ENCODE measurements around the gene MDH1B. TPM values are rescaled to one million over a fixed set of nuclear protein-coding genes. Genes with fewer than 3 reads are reported as not detected.

Gene MDH1B
- total RNA-seq, 2 donors from 2014 or later: 1.0 to 3.0 TPM

- ATAC-seq (no peak), DNase-seq (no peak)
- no peaks in the 10 kb centered on the region for H3K9me3 ChIP-seq
- no peaks in the 10 kb centered on the region for H3K27me3 ChIP-seq
- 41 to 52% methylated on average over 2 of the region's 2 CpGs for WGBS, 2 donors
- H3K36me3 ChIP-seq (replicated peaks in 1 of 2; ENCODE audit: insufficient read depth in 1 of 2, low read depth in 2 of 2): no peaks in the 10 kb centered on the region
- intact Hi-C loops (cut with DNase I): no loop called here
- H3K4me3 ChIP-seq: no peak overlapping the region
- no peak for TF ChIP-seq POLR2A (IDR thresholded peaks at IDR 0.05)
- TF ChIP-seq CTCF (IDR thresholded peaks at IDR 0.05): no peak
- H3K4me1 ChIP-seq: no peaks in the 10 kb centered on the region
- no peak overlapping the region for H3K27ac ChIP-seq
These were observed 76.7 kb downstream of the MDH1B start for GRCh38 chr2:206688453-206688852.

Small RNA genes within 50 kb of the gene (microRNA-seq; reads per million reads assigned to microRNA genes)
- 0 reads per million in 2 donors for gene MIR3130-1 (ENCODE audit: borderline number of aligned reads in 2 of 2, borderline replicate concordance in 2 of 2)
- gene MIR3130-2 (ENCODE audit: borderline number of aligned reads in 2 of 2, borderline replicate concordance in 2 of 2): 0 reads per million in 2 donors

Small RNA genes within 50 kb of the gene (small RNA-seq; reads per million reads assigned to genes)
- gene MIR3130-2 (not detected), gene RF00019 (not detected)

Other genes starting within 250 kb of the MDH1B start
- not detected for gene FAM237A, start 122.8 kb downstream of the MDH1B start, total RNA-seq
- not detected for gene DYTN, start 46.9 kb downstream of the MDH1B start, total RNA-seq
- gene FASTKD2, start 278 bp upstream of the MDH1B start, total RNA-seq: 10 to 100 TPM; 15.3 to 16.5 TPM
- gene CPO, start 174.2 kb upstream of the MDH1B start, total RNA-seq: not detected